Measurements from ENCODE around the gene SULT2B1. TPM values are rescaled to one million over a fixed set of nuclear protein-coding genes. Genes with fewer than 3 reads are reported as not detected.
"Not testable (repeated sequence)": the region's sequence is repeated elsewhere in the genome, so short reads cannot be mapped to it uniquely, and the experiment has no call there.

Gene SULT2B1
- total RNA-seq, 1 donor from 2014 or later = not detected

DNA sequence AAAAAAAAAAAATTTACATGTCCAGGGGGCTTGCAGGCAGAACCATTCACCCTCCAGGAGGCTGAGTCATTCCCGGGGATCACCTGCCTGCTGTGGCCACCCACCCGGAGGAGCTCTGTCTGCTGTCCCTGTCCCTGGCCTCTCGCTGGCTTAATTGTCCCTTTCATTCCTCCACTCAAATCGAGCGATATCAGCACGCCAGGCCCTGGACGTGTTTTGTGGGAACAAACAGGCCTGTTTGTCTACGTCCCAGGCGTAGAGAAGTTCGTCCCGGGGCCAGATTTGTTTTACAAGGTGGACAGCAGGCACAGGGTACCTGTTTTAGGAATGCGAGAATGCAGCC, 21.2 kb downstream of the SULT2B1 start:
- no peaks in the 10 kb centered on the region for H3K9me3 Mint-ChIP-seq
- intact Hi-C loops (cut with micrococcal nuclease) = no loop called here
- ChIA-PET POLR2A (no interaction called here), CTCF (no interaction called here)
- ATAC-seq (ENCODE audit: low read depth) (no peak), DNase-seq (no peak)
- H3K27me3 Mint-ChIP-seq = peaks cover 6% of the 10 kb centered on the region
- no peaks in the 10 kb centered on the region for H3K36me3 Mint-ChIP-seq (ENCODE audit: low read depth)
- no peak overlapping the region for H3K27ac Mint-ChIP-seq
- no peak overlapping the region for H3K4me3 Mint-ChIP-seq
- TF ChIP-seq, protein P1, sequence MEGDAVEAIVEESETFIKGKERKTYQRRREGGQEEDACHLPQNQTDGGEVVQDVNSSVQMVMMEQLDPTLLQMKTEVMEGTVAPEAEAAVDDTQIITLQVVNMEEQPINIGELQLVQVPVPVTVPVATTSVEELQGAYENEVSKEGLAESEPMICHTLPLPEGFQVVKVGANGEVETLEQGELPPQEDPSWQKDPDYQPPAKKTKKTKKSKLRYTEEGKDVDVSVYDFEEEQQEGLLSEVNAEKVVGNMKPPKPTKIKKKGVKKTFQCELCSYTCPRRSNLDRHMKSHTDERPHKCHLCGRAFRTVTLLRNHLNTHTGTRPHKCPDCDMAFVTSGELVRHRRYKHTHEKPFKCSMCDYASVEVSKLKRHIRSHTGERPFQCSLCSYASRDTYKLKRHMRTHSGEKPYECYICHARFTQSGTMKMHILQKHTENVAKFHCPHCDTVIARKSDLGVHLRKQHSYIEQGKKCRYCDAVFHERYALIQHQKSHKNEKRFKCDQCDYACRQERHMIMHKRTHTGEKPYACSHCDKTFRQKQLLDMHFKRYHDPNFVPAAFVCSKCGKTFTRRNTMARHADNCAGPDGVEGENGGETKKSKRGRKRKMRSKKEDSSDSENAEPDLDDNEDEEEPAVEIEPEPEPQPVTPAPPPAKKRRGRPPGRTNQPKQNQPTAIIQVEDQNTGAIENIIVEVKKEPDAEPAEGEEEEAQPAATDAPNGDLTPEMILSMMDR (IDR thresholded peaks at IDR 0.05) = no peak
- H3K4me1 Mint-ChIP-seq = no peaks in the 10 kb centered on the region

DNA sequence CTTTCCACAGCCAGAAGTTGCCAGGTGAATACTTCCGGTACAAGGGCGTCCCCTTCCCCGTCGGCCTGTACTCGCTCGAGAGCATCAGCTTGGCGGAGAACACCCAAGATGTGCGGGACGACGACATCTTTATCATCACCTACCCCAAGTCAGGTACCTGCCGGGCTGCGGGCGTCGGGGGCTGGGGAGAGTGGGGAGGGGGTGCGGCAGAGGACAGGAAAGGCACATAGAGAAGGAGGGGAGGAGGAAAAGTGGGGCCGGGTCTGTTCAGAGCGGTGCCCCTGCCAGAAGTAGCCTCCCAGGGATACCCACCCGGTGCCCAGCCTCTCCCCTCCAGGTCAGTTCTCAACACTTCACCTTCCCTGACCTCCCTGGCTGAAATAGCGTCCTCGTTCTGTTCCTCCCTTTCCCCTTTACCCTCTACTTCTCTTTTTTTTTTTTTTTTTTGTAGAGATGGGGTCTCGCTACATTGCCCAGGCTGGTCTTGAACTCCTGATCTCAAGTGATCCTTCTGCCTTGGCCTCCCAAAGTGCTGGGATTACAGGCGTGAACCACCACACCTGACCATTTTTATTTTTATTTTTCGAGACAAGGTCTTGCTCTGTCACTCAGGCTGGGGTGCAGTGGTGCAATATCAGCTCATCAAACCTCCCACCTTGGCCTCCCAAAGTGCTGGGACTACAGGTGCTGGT, 24.1 kb downstream of the SULT2B1 start:
- intact Hi-C loops (cut with micrococcal nuclease) = no loop called here
- Mint-ChIP-seq H3K27me3 (peaks cover 2% of the 10 kb centered on the region), H3K4me1 (no peaks in the 10 kb centered on the region), H3K4me3 (no peak overlapping the region), H3K36me3 (ENCODE audit: low read depth) (no peaks in the 10 kb centered on the region), H3K27ac (no peak overlapping the region), H3K9me3 (no peaks in the 10 kb centered on the region)
- CTCF ChIA-PET = no interaction called here
- POLR2A ChIA-PET = interaction anchor here (0.6 to 0.7 kb wide), 2 partner anchors 40 to 157 kb away, joined by 3 to 4 read pairs; no protein-coding TSS in a partner anchor
- TF ChIP-seq, protein P1 (IDR thresholded peaks at IDR 0.05) = no peak
- DNase-seq (no peak), ATAC-seq (ENCODE audit: low read depth) (no peak)

DNA sequence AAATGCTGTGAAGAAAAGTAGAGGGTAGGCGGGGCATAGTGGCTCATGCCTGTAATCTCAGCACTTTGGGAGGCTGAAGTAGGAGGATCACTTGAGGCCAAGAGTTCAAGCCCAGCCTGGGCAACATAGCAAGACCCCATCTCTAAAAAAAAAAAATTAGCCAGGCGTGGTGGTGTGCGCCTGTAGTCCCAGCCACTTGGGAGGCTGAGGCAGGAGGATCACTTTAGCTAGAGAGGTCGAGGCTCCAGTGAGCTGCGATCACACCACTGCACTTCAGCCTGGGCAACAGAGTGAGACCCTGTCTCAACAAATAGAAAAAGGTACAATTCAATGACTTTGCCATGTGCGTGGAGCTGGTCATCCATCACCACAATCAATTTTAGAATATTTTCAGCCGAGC, 25.9 kb downstream of the SULT2B1 start:
- H3K4me1 Mint-ChIP-seq; H3K27ac Mint-ChIP-seq; intact Hi-C loops (cut with micrococcal nuclease); H3K9me3 Mint-ChIP-seq; DNase-seq; H3K36me3 Mint-ChIP-seq (ENCODE audit: low read depth); ATAC-seq (ENCODE audit: low read depth); H3K4me3 Mint-ChIP-seq; H3K27me3 Mint-ChIP-seq: not testable (repeated sequence)
- CTCF ChIA-PET = interaction anchor here (0.7 kb wide), 1 partner anchor 41 kb away, joined by 5 read pairs; no protein-coding TSS in a partner anchor
- POLR2A ChIA-PET = interaction anchor here (0.6 kb wide), 1 partner anchor 87 kb away, joined by 5 read pairs; no protein-coding TSS in a partner anchor

DNA sequence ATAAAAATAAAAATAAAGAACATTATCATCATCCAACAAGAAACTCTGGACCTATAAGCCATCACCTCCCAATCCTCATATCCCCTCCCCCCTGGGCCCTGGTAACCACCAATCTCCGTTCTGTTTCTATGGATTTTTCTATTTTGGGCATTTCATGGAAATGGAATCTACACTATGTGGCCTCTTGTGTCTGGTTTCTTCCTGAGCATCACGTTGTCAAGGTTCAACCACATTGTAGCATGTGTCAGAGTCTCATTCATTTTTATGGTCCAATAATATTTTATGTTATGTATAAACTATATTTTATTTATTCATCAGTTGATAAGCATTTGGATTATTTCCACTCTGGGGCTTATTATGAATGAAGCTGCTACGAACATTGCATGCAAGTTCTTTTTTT, 26.9 kb downstream of the SULT2B1 start:
- H3K4me3 Mint-ChIP-seq = no peak overlapping the region
- CTCF ChIA-PET = no interaction called here
- POLR2A ChIA-PET = interaction anchor here (0.7 kb wide), 1 partner anchor 211 kb away, joined by 4 read pairs; no protein-coding TSS in a partner anchor
- no peaks in the 10 kb centered on the region for H3K36me3 Mint-ChIP-seq (ENCODE audit: low read depth)
- TF ChIP-seq, protein P1 (IDR thresholded peaks at IDR 0.05) = no peak
- H3K27ac Mint-ChIP-seq = no peak overlapping the region
- peaks cover 2% of the 10 kb centered on the region for H3K27me3 Mint-ChIP-seq
- no peaks in the 10 kb centered on the region for H3K4me1 Mint-ChIP-seq
- no peaks in the 10 kb centered on the region for H3K9me3 Mint-ChIP-seq
- intact Hi-C loops (cut with micrococcal nuclease) = no loop called here
- ATAC-seq (ENCODE audit: low read depth) (no peak), DNase-seq (no peak)

DNA sequence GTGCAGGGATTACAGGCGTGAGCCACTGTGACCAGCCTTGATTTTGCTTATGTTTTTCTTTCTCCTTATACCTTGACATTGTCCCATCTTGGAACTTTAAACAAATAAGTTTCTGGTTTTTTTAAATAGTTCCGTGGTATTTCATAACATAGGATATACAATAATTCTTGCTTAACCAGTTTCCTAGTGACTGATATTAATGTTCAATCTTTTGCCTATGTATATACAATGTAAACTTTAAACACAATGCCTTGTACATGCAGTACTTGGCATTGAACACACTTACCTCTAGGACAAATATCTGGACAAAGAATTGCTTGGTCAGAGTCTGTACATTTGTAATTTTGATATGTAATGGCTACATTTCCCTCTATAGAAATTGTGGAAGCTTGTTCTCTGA, 30.2 kb downstream of the SULT2B1 start:
- intact Hi-C loops (cut with micrococcal nuclease) = no loop called here
- Mint-ChIP-seq H3K4me1 (peaks cover 6% of the 10 kb centered on the region), H3K36me3 (ENCODE audit: low read depth) (no peaks in the 10 kb centered on the region), H3K9me3 (no peaks in the 10 kb centered on the region), H3K4me3 (no peak overlapping the region), H3K27me3 (peaks cover 2% of the 10 kb centered on the region), H3K27ac (no peak overlapping the region)
- ATAC-seq (ENCODE audit: low read depth) = no peak
- ChIA-PET CTCF (interaction anchor here (1.2 to 3.1 kb wide), 4 partner anchors 75 to 315 kb away, joined by 3 to 24 read pairs (median 14); no protein-coding TSS in a partner anchor), POLR2A (interaction anchor here (0.6 kb wide), 1 partner anchor 17 kb away, joined by 7 read pairs; no protein-coding TSS in a partner anchor)
- DNase-seq = no peak
- TF ChIP-seq, protein P1 (IDR thresholded peaks at IDR 0.05) = no peak
